Ramos (cell line): Measurements from ENCODE around the gene RPL3.

Source experiments
- in situ Hi-C: fragments of 300-500 bp; cut with MboI; formaldehyde crosslinking; loops from one replicate; pipeline ENCODE4 v1.14.3; 2022; ENCODE audit warnings: low sequenced_read_pairs; ENCODE audit not compliant: unreplicated experiment

Gene RPL3

GRCh38 chr22:39318507-39319283, 728 bp downstream of the RPL3 start:
- in situ Hi-C loops = no loop called here

- in situ Hi-C loops = no loop called here
Observed at GRCh38 chr22:39317775-39318506, 1.5 kb downstream of the RPL3 start.

- in situ Hi-C loops = no loop called here
Observed at GRCh38 chr22:39317084-39317774, 2.2 kb downstream of the RPL3 start.

- in situ Hi-C loops = no loop called here
Observed at GRCh38 chr22:39316440-39317083, 2.9 kb downstream of the RPL3 start.

GRCh38 chr22:39315389-39315788, 4.0 kb downstream of the RPL3 start:
- in situ Hi-C loops = no loop called here

GRCh38 chr22:39314251-39314971, 5.0 kb downstream of the RPL3 start:
- in situ Hi-C loops = loop anchor here (5.0 kb wide), 1 partner anchor 142 kb away; no protein-coding TSS in a partner anchor

- in situ Hi-C loops = loop anchor here (5.0 kb wide), 1 partner anchor 141 kb away; no protein-coding TSS in a partner anchor
Observed at GRCh38 chr22:39313258-39314001, 6.0 kb downstream of the RPL3 start.

- in situ Hi-C loops = loop anchor here (5.0 kb wide), 1 partner anchor 140 kb away; no protein-coding TSS in a partner anchor
Observed at GRCh38 chr22:39312410-39312809, 7.0 kb downstream of the RPL3 start.

- in situ Hi-C loops = loop anchor here (5.0 kb wide), 1 partner anchor 139 kb away; no protein-coding TSS in a partner anchor
Observed at GRCh38 chr22:39311592-39312400, 7.6 kb downstream of the RPL3 start.

GRCh38 chr22:39309881-39310714, 9.3 kb downstream of the RPL3 start:
- in situ Hi-C loops = loop anchor here (5.0 kb wide), 1 partner anchor 138 kb away; no protein-coding TSS in a partner anchor

GRCh38 chr22:39309364-39309861, 10.0 kb downstream of the RPL3 start:
- in situ Hi-C loops = no loop called here

- in situ Hi-C loops = no loop called here
Observed at GRCh38 chr22:39308614-39309363, 10.6 kb downstream of the RPL3 start.

- in situ Hi-C loops = no loop called here
Observed at GRCh38 chr22:39306456-39307361, 12.7 kb downstream of the RPL3 start.

GRCh38 chr22:39303892-39304671, 15.3 kb downstream of the RPL3 start:
- in situ Hi-C loops = no loop called here

- in situ Hi-C loops = no loop called here
Observed at GRCh38 chr22:39303358-39303757, 16.1 kb downstream of the RPL3 start.
